Tibial artery (tissue), 4 donors: ENCODE results near the gene SELENOV.

Experiments
- DNase-seq, 2 donors: peaks; one replicate each; pipeline ENCODE4 v3.0.0-alpha.2; 2019
- H3K27ac ChIP-seq, 2 donors: fragments of 200-600 bp; sonication (generic) in 1 of 2; 1 replicate in 1 of 2; 2 replicates in 1 of 2; pipeline ENCODE4 v1.5.1; 2018 to 2019; ENCODE audit warnings: mild to moderate bottlenecking in 1 of 2
- H3K27me3 ChIP-seq, 2 donors: fragments of 200-600 bp; sonication (generic) in 1 of 2; one replicate each; pipeline versions ENCODE4 v1.5.1 to v1.6.0; 2016 to 2019
- H3K36me3 ChIP-seq, 3 donors: fragments of 200-600 bp; sonication (generic) in 2 of 3; one replicate each; pipeline ENCODE4 v1.5.1; 2016 to 2019; ENCODE audit warnings: mild to moderate bottlenecking in 2 of 3
- H3K4me1 ChIP-seq, 4 donors: fragments of 200-600 bp; sonication (generic) in 2 of 4; 1 replicate in 3 of 4; 2 replicates in 1 of 4; pipeline ENCODE4 v1.5.1; 2016 to 2019
- H3K4me3 ChIP-seq, 2 donors: fragments of 200-600 bp; sonication (generic) in 1 of 2; 1 replicate in 1 of 2; 2 replicates in 1 of 2; pipeline ENCODE4 v1.5.1; 2018 to 2019; ENCODE audit warnings: mild to moderate bottlenecking in 2 of 2
- H3K9me3 ChIP-seq, 3 donors: fragments of 200-600 bp; sonication (generic) in 1 of 3; one replicate each; pipeline ENCODE4 v1.5.1; 2016 to 2019
- CTCF ChIP-seq, 2 experiments: fragments of 200-600 bp in 1 of 2; fragments of 450-650 bp in 1 of 2; IDR thresholded peaks; one replicate each; pipeline ENCODE4 v1.5.1; 2017 to 2019; ENCODE audit warnings: antibody characterized with exemption in 2 of 2, mild to moderate bottlenecking in 1 of 2, moderate library complexity in 1 of 2
- intact Hi-C: fragments of 100-400 bp; cut with DNase I; formaldehyde crosslinking; loops from one replicate; pipeline ENCODE4 v1.15.0; 2023; ENCODE audit warnings: low total_unique reads

The SELENOV gene

GRCh38 chr19:39500543-39500942, 14.4 kb upstream of the SELENOV start:
- peaks cover 0 to 25% (median 17%) of the 10 kb centered on the region in 4 donors for H3K4me1 ChIP-seq
- TF ChIP-seq CTCF (IDR thresholded peaks at IDR 0.05) = no peak
- intact Hi-C loops = no loop called here
- H3K36me3 ChIP-seq = no peaks in the 10 kb centered on the region
- H3K27me3 ChIP-seq = peaks cover 0 to 89% of the 10 kb centered on the region in 2 donors
- H3K4me3 ChIP-seq = no peak overlapping the region
- H3K9me3 ChIP-seq = no peaks in the 10 kb centered on the region
- H3K27ac ChIP-seq = no peak overlapping the region
- DNase-seq = no peak

- intact Hi-C loops = no loop called here
- H3K27ac ChIP-seq = no peak overlapping the region
- H3K4me3 ChIP-seq = no peak overlapping the region
- H3K27me3 ChIP-seq = peaks cover 0 to 91% of the 10 kb centered on the region in 2 donors
- DNase-seq = no peak
- no peak for TF ChIP-seq CTCF (IDR thresholded peaks at IDR 0.05)
- H3K4me1 ChIP-seq = peaks cover 0 to 25% (median 17%) of the 10 kb centered on the region in 4 donors
- H3K9me3 ChIP-seq = no peaks in the 10 kb centered on the region
- no peaks in the 10 kb centered on the region for H3K36me3 ChIP-seq
Measured at GRCh38 chr19:39501340-39501739, 13.6 kb upstream of the SELENOV start.

GRCh38 chr19:39502640-39503417, 12.1 kb upstream of the SELENOV start:
- peaks cover 3 to 91% of the 10 kb centered on the region in 2 donors for H3K27me3 ChIP-seq
- peaks cover 0 to 35% (median 20%) of the 10 kb centered on the region in 4 donors for H3K4me1 ChIP-seq
- H3K36me3 ChIP-seq = no peaks in the 10 kb centered on the region
- DNase-seq = no peak
- H3K9me3 ChIP-seq = no peaks in the 10 kb centered on the region
- peak; percentile 58 to 61 for TF ChIP-seq CTCF (IDR thresholded peaks at IDR 0.05)
- no peak overlapping the region for H3K27ac ChIP-seq
- no peak overlapping the region for H3K4me3 ChIP-seq
- intact Hi-C loops = no loop called here

- no peak for DNase-seq
- no peaks in the 10 kb centered on the region for H3K36me3 ChIP-seq
- intact Hi-C loops = no loop called here
- H3K4me3 ChIP-seq = peak overlapping the region; percentile 24 to 45
- no peak for TF ChIP-seq CTCF (IDR thresholded peaks at IDR 0.05)
- H3K4me1 ChIP-seq = peaks cover 0 to 19% (median 5%) of the 10 kb centered on the region in 4 donors
- peaks cover 3 to 82% of the 10 kb centered on the region in 2 donors for H3K27me3 ChIP-seq
- H3K27ac ChIP-seq = no peak overlapping the region
- no peaks in the 10 kb centered on the region for H3K9me3 ChIP-seq
Measured at GRCh38 chr19:39506598-39506943, 8.4 kb upstream of the SELENOV start.

- Histone ChIP-seq H3K4me1 (peaks cover 0 to 19% (median 5%) of the 10 kb centered on the region in 4 donors), H3K27me3 (peaks cover 3 to 86% of the 10 kb centered on the region in 2 donors), H3K4me3 (peak overlapping the region; percentile 24 to 45), H3K9me3 (no peaks in the 10 kb centered on the region), H3K27ac (no peak overlapping the region), H3K36me3 (no peaks in the 10 kb centered on the region)
- DNase-seq = no peak
- intact Hi-C loops = no loop called here
- TF ChIP-seq CTCF (IDR thresholded peaks at IDR 0.05) = no peak
Measured at GRCh38 chr19:39506944-39507714, 7.8 kb upstream of the SELENOV start.
